GM18526 (cell line): Measurements from ENCODE around the gene RHOBTB3.

ENCODE experiments used
- POLR2A ChIP-seq: IDR thresholded peaks from 3 replicates; pipeline ENCODE4 v1.6.1; 2011; ENCODE audit not compliant: insufficient read length; ENCODE audit errors: extremely low read depth

RHOBTB3 gene

DNA sequence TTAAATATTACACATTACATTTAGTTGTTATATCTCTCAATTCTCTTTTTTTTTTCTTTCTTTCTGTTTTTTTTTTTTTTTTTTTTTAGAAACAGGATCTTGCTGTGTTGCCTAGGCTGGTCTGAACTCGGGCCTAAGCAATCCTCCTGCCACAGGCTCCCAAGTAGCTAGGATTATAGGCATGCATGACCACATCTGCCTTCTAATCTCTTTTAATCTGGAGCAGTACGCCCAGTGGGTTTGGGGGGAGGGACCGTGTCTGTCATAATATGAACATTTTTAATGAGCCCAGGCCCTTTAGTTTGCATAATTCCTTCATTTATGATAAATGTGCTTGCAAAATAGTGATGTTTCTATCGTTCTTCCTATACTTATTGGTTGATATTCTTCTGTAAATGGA, 10.3 kb downstream of the RHOBTB3 start:
- no peak for TF ChIP-seq POLR2A

GRCh38 chr5:95743232-95743631, 12.1 kb downstream of the RHOBTB3 start:
- no peak for TF ChIP-seq POLR2A

DNA sequence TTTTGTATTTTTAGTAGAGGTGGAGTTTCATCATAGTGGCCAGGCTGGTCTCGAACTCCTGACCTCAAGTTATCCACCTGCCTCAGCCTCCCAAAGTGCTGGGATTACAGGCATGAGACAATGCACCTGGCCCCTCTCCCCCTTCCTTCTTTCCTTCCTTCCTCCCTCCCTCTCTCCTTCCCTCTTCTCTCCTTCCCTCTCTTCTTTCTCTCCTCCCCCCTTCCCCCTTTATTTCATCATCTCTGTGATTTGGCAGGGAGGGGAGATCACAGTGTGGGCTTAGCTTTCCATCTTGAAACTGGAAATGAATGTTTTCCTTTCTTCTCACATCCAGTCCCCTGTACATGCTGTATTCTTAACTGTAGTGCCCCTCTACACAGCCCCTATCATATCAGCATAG, 12.7 kb downstream of the RHOBTB3 start:
- no peak for TF ChIP-seq POLR2A

GRCh38 chr5:95746194-95746593, 15.1 kb downstream of the RHOBTB3 start:
- TF ChIP-seq POLR2A = no peak

DNA sequence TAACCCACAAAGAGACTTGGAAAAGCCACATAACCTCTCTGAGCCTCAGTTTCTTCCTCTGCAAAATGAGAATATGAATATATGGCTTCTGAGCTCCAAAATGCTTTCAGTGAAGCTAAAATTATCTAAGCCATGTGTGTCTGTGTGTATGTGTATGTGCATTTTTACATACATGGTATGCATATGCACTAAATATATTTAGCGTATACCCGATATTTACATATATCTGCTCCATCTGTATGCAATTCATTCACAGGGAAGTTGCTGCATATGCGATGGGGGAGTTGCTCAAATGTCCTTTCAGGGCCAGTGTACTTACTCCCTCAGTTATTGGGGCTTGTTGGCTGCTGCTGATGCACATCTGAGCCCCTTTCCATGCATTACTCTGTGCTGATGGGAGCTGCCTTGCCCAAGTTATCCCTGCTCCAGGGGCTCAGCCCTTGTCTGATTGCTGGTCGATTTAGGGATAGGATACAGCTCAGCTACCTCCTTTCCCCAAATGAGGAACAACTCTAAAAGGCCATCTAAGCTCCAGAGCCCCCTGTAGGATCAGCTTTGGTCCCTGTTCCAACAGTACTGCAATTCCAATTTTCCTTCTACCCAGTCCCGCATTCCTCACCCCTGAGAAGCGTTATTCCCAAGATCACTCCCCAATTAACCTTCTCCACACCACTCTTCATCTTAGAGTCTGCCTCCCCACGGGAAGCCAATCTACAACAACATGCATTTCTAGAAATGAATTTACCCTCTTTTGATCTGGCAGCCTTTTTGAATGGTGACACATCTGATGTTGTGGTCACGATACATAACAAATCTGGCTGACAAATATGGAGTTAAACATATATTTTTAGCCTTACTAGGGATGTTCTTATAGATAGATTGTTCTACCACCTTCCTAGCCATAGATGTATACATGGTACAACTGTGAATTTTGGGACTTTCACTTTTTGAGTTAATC, 15.9 kb downstream of the RHOBTB3 start:
- no peak for TF ChIP-seq POLR2A

GRCh38 chr5:95748133-95748532, 17.0 kb downstream of the RHOBTB3 start:
- no peak for TF ChIP-seq POLR2A

GRCh38 chr5:95754545-95754944, 23.4 kb downstream of the RHOBTB3 start:
- TF ChIP-seq POLR2A = no peak

DNA sequence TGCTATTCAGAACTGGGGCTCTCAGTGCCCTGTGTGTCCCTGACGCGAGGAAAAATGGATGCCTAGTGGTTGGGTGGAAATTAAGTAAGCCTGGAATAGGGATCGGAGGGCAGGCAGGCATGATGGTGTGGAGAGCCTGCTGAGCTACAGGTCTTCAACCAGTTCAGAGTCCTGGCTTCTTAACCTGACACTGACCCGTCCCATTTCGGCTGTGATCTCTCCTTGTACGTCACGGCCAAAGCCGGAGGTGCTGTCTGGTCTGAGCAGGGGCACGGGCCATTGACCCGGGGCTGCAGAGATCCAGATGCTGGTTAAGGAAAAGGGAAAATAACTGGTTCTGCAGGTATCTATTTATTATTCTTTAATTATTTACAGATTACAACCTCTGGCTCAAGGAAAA, 27.9 kb downstream of the RHOBTB3 start:
- TF ChIP-seq POLR2A = no peak

GRCh38 chr5:95759634-95760033, 28.5 kb downstream of the RHOBTB3 start:
- TF ChIP-seq POLR2A = no peak

- no peak for TF ChIP-seq POLR2A
These were observed 29.4 kb downstream of the RHOBTB3 start for GRCh38 chr5:95760273-95761191.

- TF ChIP-seq POLR2A = no peak
These were observed 30.9 kb downstream of the RHOBTB3 start for GRCh38 chr5:95761771-95762651.

GRCh38 chr5:95762652-95763041, 31.5 kb downstream of the RHOBTB3 start:
- TF ChIP-seq POLR2A = no peak

GRCh38 chr5:95763941-95764340, 32.8 kb downstream of the RHOBTB3 start:
- TF ChIP-seq POLR2A = no peak

- no peak for TF ChIP-seq POLR2A
These were observed 37.6 kb downstream of the RHOBTB3 start for GRCh38 chr5:95768731-95769130.
